CD4-positive, alpha-beta T cell treated with Interleukin-6 for 4 hours (primary cell): ENCODE measurements around the gene DLG1.
A peak's percentile ranks its signal among the peaks of the same experiment; 100 is the strongest.

Experiments
- DNase-seq: peaks from one replicate; pipeline ENCODE4 v3.0.0-alpha.2; 2020; ENCODE audit warnings: mixed read lengths

The DLG1 gene

DNA sequence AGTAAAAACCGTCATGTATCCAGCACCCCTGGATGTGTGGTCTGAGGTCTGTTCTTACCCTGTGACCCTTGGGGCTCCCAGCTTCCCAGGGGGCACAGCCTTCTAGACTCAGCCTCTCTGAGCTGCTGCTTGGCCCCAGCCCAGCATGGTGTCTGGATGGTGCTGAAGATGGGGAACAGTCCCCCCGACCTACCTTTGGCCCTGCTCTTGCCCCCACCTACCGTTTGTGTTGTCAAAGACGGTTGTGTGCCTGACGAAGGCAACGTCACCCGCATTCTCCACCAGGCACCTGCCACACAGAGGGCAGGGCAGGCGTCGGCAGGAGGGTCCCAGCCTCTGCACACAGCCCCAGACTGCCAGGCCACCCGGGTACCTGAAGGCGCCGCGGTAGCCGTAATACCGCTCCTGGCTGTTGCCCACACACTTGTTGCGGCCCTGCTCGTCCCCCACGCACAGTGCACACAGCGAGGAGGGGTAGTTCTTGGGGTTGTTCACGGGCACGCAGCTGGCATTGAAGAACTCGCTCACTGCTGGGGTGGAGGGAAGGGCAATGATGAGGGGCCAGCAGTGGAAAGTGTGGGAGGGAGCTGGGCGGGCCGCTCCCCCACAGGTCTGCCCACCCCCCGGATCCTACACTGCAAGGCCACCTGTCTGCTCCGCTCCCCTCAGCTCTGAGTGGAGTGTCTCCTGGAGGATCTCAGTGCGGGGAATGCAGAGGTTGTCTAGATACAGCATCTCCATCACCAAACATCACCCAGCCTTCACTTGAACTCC lies 289.8 kb downstream of the DLG1 start:
- no peak for DNase-seq

DNA sequence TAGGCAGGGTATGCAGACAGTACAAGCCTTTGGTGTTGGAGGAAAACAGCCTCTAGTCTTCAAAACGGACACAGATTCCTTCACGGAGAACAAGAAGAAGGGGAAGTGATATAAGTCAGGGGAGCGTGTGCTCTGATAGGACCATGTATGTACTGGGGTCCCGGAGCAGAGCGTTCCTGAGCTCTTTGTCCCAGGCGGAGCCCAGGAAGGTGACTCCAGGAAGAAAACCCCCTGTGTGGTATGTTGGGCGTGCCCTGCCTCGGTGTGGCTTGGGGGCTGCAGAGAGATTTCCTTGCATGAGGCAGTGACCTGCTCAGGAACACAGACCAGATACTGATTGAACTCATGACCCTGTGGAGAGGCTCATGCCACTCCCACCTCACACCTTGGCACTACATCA lies 290.5 kb downstream of the DLG1 start:
- DNase-seq = no peak

DNA sequence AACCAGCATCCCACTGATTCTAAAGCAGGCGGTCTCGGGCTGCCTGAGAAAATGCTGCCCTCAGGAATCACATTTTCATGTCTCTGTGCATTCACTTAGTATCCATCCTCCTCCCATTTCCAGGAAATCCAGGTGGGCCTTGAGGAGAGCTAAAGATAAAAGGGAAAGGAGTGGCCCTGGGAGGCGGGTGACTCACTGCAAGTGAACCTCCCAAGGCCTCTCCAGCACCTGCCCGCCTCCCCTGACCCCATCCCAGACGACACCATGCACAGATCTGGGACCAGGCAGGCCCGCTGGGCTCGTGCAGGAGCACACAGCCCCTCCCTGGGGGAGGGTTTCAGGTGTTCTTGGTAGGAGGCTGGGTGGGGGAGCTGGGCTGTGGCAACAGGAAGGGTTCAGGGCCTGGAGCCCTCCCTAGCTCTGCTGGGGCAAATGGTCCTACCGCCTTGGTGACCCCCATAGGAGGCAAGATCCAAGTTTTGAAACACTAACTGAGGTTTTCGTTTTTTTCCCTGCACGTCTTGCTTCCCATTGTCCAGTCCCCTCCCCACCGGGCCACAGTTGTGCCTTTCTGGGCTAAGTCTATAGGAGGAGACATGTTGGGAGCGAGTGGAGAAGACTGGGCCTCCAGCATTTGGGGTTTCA lies 291.0 kb downstream of the DLG1 start:
- DNase-seq = no peak

DNA sequence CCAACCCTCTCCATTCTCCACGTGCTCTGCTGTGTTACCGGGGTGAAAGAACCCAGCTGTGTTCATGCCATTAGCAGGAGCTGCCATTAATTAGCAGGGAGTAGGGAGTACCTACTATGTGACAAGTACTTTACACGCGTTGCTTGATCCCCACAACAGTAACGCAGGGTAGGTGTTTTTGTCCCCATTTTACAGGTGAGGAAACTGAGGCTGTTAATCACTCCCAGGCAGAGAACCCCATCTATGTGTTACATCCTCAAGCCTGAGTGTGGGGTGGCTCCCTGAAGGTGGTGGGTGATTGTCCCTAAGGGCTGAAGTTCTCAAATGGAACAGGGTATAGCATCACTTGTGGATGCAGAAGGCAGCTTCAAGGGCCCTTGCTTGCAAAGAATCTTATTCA lies 291.6 kb downstream of the DLG1 start:
- DNase-seq = no peak

DNA sequence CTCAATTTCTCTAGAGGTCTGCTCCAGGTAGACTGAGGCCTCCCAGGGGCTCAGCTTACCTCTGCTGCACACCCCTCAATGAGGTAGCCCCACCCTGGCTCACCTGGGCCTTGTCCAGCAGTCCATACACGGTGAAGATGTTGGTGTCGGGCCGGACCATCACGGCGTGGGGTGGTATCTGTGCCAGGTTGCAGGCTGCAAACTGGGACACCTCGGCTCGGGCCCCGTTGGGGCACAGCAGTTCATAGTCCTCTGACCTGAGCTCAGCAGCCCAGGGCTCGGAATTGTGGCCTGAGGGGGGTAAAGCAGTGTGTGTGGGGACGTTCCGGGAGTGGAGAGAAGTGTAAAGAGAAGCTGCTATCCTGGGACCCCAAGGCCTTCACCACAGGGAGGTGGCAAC lies 292.0 kb downstream of the DLG1 start:
- DNase-seq = no peak

DNA sequence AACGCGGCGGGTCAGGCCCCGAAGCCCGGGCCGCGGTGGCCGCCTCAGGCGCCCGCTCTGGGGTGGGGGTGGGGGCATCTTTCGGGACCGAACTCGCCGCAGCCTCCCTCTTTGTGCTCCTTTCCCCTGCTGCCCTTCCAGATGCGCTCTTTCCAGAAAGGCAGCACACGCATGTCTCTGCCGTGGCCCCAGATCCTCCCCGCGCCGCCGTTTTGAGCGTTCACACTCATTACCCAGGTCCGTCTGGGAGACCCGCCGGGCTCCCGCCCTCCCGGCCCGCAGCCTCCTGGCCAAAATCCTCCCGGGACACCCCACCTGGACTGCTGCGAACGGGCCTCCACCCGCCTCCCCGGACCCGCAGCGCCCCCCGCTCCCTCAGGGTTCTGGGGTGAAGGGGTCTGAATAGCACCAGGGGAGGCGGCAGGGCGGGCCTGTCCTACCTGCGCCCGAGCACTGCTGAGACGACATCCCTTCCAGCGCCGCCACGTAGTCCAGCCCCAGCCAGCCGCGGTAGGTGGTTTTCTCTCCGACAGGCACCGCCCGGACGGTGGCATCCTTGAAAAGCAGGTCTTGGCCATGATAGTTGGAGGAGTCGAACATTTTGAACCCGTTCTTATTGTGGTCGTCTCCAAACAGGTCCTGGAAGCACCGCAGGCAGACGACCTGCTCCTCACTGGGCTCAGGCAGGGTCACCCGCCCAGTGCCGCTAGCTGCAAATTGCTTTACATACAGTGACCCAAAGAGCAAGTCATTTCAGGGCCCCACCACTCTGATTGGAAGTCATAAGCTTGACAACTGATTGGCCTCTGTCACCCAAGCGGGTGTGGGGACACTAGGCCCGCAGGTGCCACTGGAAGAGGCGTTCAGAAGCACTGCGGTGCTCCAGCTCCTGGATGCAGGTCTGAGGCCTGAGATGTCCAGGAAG lies 294.7 kb downstream of the DLG1 start:
- peak; percentile 50 for DNase-seq

DNA sequence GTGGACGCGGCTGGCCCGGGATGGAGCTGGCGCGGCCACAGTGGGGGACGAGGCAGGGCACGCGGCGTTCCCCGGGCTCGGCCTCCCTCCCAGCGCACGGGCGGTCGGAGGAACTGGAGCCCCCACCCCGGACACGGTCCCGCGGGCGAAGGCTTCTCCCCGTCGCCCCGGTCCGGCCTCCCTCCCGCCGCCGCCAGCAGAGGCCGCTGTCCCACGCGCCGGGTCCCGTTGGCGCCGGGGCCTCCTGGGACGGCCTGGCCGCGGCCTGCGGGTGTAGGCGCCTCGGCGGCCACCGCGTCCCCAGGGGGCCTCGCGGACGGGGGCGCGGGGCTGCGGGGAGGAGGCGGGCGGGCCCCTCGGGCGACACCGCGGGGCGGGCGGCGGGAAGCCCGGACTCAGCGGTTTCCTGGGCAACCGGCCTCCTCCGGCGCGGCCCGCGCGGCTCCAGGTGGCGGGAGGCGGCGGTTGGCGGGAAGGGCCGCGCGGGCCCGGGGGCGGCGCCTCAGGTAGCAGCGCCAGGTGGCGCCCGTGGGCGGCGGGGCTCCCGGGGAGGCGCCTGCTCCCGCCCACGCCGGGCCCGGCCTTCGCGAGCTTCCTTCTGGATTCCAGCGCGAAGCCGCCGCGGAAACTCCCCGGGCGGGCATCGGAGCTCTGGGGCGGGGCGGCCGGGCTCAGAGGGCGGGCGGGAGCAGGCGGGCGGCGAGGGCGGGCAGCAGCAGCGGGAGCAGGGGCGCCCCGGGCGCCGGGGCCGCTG lies 295.5 kb downstream of the DLG1 start:
- DNase-seq = peak; percentile 86

DNA sequence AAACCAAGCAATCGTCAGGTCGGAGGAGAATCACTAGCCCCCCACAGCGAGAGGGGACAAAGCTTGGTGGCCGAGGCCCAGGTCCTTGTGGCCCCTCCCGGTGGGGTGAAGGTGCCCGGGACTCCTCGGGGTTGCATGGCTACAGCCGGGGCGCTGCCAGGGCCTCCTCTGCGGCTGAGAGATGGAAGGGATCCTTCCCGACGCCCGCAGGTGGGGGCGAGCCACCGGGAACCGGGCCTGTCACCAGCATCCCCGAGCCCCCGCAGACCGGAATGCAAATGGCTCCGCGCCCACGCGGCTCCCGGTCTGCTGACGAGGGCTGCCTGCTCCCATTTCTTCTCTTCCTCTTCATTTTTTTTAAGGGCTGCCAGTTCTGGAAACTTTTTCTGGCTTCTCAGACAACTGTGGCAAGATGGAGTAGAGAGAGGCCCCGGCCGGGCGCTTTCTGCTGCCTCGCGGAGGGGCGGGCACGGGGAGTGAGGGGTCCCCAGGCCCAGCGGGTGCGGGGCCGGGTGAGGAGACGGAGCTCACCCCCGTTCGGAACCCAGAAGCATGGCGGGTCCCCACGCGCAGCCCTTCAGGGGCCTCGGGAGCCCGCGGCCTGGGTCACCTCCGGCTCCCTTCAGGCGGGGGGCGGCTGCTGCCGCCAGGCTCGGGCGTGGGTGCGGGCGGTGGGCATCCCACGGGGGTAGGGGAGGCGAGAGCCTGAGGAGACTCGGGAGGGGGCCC lies 296.3 kb downstream of the DLG1 start:
- DNase-seq = no peak

DNA sequence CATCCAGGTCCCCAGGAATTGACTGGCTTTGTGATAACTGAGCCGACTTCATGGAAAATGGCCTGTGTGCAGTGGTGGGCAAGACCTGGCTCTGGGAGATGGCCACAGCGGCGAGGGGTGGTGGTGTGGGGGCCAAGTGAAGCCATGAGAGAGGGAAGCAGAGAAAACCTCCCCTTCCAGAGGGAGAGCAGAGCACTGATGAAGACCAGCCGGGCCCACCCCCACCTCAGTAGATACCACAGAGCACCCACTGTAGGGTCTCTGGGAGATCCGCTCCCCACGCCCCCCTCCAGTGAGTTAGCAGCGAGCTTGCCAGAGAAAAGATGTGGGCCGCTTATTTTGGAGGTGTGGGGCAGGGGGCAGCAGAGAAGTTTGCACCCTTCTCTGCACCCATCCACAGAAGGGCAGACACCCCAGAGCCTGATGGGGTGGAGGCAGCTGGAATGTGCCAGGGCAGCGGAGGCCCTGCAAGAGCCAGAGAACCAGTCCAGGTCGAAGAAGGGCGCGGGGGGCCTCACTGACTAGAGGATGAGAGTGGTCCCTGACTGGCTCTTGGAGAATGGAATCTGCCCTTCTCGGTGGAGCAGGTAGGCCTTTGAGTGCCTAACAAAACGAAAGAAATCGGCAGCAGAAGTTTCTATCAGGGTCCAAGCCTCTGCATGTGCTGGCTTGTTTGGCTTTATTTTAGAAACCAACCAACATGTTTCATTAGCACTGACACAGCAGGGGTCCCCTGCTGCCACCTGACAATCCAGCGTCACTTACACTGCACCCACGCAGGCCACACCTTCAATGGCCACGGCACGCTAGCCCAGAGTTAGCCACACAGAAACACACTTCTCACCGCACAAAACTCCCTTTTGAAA lies 297.1 kb downstream of the DLG1 start:
- DNase-seq = no peak

DNA sequence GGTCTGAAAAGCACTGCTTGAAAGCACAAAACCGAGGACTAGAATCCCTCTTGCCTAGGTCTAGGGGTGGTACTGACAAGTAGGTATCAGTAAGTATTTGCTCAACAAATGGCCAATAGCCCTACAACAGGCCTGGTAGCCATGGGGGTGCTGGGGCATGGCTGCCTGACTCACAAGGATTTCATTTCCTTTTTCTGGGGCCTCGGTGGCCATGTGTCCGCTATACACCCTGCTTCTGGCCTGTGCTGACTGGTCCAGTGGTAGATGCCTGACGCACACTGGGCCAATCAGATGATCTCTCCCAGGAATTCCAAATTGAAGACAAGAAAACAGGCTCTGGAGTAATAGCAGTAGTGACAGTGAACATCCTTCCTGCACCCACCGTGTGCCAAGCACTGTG lies 298.2 kb downstream of the DLG1 start:
- no peak for DNase-seq

DNA sequence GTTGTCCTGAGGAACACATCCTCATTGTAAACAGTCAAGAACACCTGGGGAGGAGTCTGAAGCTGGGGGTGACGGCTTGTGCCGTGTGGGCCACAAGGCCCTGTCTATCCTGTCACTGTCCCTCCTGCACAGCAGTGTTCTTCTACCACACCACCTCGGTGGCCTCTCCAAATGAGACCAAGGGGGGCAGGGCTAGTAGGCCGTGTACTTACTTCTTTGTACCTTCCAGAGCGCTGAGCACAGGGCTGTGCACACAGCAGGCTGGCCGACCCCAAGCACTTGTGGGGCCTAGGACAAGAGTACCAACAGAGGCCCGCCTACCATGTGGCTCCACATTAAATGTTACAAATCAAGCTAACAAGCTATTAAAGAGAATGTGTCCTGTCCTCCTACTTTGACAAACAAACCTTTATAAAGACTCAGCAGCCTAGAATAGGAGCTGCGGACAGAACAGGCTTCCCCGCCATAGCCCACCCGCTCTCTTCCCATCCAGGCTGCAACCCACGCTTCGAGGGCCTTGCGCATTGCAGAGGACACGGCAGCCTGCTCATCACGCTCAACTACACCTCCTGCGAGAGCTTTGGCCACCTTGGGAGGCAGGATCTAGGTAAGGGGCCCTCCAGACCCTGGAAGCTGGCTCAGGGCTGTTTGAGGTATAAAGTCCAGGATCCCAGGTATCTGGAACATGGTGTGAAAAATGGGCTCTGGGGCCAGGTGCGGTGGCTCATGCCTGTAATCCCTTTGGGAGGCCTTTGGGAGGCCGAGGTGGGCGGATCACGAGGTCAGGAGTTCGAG lies 299.2 kb downstream of the DLG1 start:
- DNase-seq = no peak

DNA sequence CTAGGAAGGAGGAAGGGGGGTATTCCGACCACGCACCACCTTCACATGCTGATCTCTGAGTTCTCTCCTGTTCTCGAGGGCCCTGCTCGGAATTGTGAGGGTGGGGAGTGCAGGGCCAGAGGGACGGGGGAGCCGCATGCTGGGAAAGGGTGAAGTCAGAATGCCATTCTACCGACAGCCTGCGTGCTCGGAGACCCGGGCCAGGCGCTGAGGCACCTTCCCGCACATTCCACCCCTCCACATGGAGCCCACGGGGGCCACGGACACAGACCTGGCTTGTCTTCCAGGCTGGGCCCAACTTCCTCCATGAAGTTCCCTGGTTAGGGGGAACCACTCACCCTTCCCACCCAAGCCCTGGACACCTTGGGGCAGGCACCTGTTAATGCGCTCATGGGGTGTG lies 301.1 kb downstream of the DLG1 start:
- DNase-seq = no peak

DNA sequence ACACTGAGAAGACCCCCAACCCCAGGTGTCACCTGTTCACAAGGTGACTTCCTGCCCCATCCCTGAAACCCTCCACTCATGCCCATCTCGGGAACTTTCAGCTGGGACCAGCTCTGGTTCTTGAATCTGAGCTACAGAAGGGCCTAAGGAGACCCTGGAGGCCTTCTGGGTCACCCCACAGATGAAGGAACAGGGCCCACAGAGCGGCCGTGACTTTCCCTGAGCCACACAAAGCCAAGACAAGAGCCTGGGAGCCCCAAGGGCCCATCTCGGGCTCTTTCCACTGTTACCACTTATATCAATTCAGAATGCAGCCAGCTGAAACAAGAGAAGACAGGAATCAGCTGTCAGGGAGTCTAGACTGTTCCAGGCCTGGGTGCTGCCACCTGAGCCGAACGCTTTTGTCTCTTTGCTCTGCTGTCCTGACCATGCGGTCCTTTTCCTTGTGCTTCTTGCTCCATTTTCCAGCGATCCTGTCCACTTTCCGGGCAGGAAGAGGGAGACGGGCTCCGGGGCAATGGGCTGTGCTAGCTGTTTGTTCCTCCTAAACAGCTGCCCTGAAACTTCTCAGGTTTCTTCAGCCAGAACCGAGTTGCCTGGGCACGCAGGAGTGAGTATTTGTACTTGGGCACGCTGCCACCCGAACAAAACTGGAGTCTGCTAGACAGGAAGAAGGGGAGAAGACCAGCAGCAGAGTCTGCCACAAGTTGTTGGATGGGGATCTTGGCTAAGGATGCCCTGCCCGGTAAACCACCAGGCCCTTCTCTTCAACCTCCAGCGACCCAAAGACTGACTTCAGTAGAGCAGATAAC lies 301.8 kb downstream of the DLG1 start:
- no peak for DNase-seq

DNA sequence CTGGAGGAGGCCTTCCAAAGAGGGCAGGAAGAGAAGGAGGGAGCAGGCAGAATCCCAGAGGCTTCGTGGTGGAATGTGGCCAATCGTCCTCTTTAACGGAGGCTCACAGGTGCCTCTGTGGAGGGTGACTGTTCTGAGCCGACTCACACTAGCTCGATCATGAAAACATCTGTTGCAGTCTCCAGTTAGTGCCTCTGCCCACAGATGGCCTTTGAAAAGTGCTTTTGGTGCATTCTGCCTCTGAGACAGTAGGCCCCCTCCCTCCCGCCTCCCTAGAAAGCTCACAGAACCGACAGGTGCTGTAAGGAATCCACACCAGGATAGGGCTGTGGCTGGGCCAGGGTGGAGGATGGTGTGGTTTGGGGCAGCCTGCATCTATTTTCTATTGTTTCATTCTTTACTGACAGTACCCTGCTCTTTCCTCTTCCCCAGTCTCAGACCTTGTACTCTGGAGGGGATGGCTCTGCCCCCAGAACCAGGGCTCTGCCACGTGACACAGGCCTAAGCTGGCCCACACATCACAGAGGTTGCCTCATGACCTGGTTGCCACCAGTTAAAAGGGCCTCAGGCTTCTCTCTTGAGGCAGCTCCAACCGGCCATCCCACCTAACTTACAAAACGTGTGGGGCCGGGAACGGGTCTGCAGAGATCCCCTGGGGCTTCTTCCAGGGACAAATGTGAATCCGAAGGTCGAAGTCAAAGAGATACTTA lies 302.6 kb downstream of the DLG1 start:
- DNase-seq = no peak

DNA sequence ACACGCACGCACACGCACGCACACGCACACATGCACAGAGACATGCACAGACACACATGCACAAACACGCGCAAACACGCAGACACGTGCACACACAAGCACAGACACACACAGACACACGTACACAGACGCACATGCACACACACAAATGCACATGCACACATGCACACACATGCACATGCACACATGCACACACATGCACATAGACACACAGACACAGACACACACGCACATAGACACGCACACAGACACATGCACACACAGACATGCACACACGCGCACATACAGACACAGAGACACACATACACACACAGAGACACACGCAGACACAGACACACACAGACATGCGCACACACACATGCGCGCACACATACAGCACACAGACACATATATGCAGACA lies 303.4 kb downstream of the DLG1 start:
- DNase-seq = no peak

DNA sequence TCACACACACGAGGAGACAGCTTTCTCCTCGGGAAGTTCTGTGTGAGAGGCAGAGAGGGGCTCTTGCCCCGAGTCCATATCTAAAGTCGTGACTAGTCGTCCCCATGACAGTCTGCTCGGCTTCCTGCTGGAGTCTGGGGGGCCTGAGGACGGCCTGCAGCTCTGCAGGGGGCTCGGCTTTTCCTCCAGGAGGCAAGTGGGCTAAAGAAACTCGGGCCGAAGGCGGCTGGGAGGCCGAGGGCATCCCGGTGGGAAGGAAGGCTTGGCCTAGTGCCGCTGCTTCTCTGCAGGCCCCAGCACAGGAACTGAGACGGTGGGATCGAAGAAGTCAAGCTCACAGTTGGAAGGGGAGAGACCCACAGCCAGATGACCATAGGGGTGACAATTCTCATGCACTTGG lies 304.4 kb downstream of the DLG1 start:
- DNase-seq = no peak
